GM12878 (cell line): Measurements from ENCODE around the gene CSTPP1. TPM values are rescaled to one million over a fixed set of nuclear protein-coding genes. Genes with fewer than 3 reads are reported as not detected.

Experiments
- ATAC-seq: fragments of 200-7000 bp; cut with Tn5 transposase; 3 replicates; pipeline ENCODE4 v1.9.1; 2020; ENCODE audit warnings: mild to moderate bottlenecking, moderate library complexity
- BruUV-seq: library from RNA; stranded (reverse); fragments of 400-500 nt; replicated peaks from 2 replicates; lab custom pipeline; 2021; lab: Mats Ljungman, UMichigan
- CTCF ChIA-PET: fragments of 300-600 bp; sonication (Branson Sonifier 250); formaldehyde crosslinking; extraction: SDS; loops from one replicate; lab custom pipeline; 2021; ENCODE audit warnings: inconsistent platforms; lab: Yijun Ruan, JAX
- POLR2A ChIA-PET: fragments of 350-600 bp; formaldehyde crosslinking; extraction: SDS; loops from one replicate; lab custom pipeline; 2021; ENCODE audit warnings: inconsistent platforms; lab: Charles Lee
- RAD21 ChIA-PET: fragments of 300-600 bp; sonication (Branson Sonifier 250); formaldehyde crosslinking; loops from one replicate; lab custom pipeline; 2023; ENCODE audit warnings: antibody characterized with exemption; ENCODE audit not compliant: unreplicated experiment; lab: Charles Lee
- SMC1A ChIA-PET: fragments of 300-600 bp; sonication (Branson Sonifier 250); formaldehyde crosslinking; loops from one replicate; lab custom pipeline; 2023; ENCODE audit not compliant: unreplicated experiment, uncharacterized antibody; lab: Charles Lee
- DNase-seq: peaks from one replicate; pipeline ENCODE4 v3.0.0-alpha.2; 2011; ENCODE audit warnings: low read depth, low spot score
- FAIRE-seq: peaks from 3 replicates; lab custom pipeline; 2011; peaks lifted over from hg19 to GRCh38; lab: Jason Lieb, UNC
- H2AFZ ChIP-seq: 2 replicates; pipeline ENCODE4 v1.6.0; 2011; ENCODE audit warnings: low read depth, low read length, control low read depth; ENCODE audit not compliant: control insufficient read depth
- H3K27ac ChIP-seq: 2 replicates; pipeline ENCODE4 v1.5.1; 2011; ENCODE audit warnings: control low read depth; ENCODE audit not compliant: control insufficient read depth, insufficient read depth
- H3K27me3 ChIP-seq, 2 experiments: replicated peaks in 1 of 2; 2 replicates each; pipeline versions ENCODE4 v1.6.0 to v1.6.1; 2011; ENCODE audit warnings: low read length in 1 of 2; ENCODE audit not compliant: control insufficient read depth in 2 of 2, insufficient read depth in 2 of 2
- H3K36me3 ChIP-seq, 2 experiments: 2 replicates each; pipeline ENCODE4 v1.5.1; 2011; ENCODE audit warnings: low read length in 1 of 2; ENCODE audit not compliant: control insufficient read depth in 2 of 2, insufficient read depth in 2 of 2
- H3K4me1 ChIP-seq: 2 replicates; pipeline ENCODE4 v1.6.1; 2011; ENCODE audit warnings: mild to moderate bottlenecking, low read length, moderate library complexity, mixed read lengths; ENCODE audit not compliant: control insufficient read depth, insufficient read depth
- H3K4me2 ChIP-seq: 2 replicates; pipeline ENCODE4 v1.6.0; 2011; ENCODE audit warnings: control low read depth; ENCODE audit not compliant: control insufficient read depth, insufficient read depth
- H3K4me3 ChIP-seq: fragments of 200-600 bp; sonication (generic); 2 replicates; pipeline ENCODE4 v1.5.1; 2016
- H3K79me2 ChIP-seq: 2 replicates; pipeline ENCODE4 v1.6.0; 2011; ENCODE audit warnings: low read length; ENCODE audit not compliant: control insufficient read depth, insufficient read depth
- H3K9ac ChIP-seq: 2 replicates; pipeline ENCODE4 v1.8.0; 2011; ENCODE audit warnings: low read length, control low read depth, mixed read lengths; ENCODE audit not compliant: control insufficient read depth, insufficient read depth
- H3K9me3 ChIP-seq: replicated peaks from 3 replicates; pipeline ENCODE4 v1.5.1; 2011; ENCODE audit warnings: mild to moderate bottlenecking, low read length; ENCODE audit not compliant: control insufficient read depth, insufficient read depth
- H4K20me1 ChIP-seq: 2 replicates; pipeline ENCODE4 v1.6.0; 2011; ENCODE audit not compliant: control insufficient read depth, insufficient read depth
- HDAC6 ChIP-seq: fragments of 200-600 bp; sonication (generic); IDR thresholded peaks from one replicate; pipeline ENCODE4 v1.8.0; 2017; ENCODE audit warnings: antibody characterized with exemption; ENCODE audit not compliant: unreplicated experiment
- MXI1 ChIP-seq: fragments of 150-350 bp; IDR thresholded peaks from 2 replicates; pipeline ENCODE4 v1.6.1; 2011; ENCODE audit warnings: low read depth, mild to moderate bottlenecking, inconsistent platforms, low read length, improper control_type of control experiment
- MYB ChIP-seq: fragments of 150-350 bp; IDR thresholded peaks from 2 replicates; pipeline ENCODE4 v1.6.1; 2014; ENCODE audit warnings: mild to moderate bottlenecking, low read depth, low read length, borderline replicate concordance
- NFYA ChIP-seq: IDR thresholded peaks from 2 replicates; pipeline ENCODE4 v1.6.1; 2011; ENCODE audit warnings: low read depth, mild to moderate bottlenecking, low read length, improper control_type of control experiment, borderline replicate concordance
- POLR2AphosphoS5 ChIP-seq: IDR thresholded peaks from 2 replicates; pipeline ENCODE4 v1.6.1; 2011; ENCODE audit warnings: mild to moderate bottlenecking, low read length, inconsistent platforms
- RELA ChIP-seq: fragments of 450-650 bp; IDR thresholded peaks from 2 replicates; pipeline ENCODE4 v1.8.0; 2014; ENCODE audit warnings: borderline replicate concordance; ENCODE audit not compliant: partially characterized antibody
- SRF ChIP-seq, 2 experiments: IDR thresholded peaks; 2 replicates each; pipeline ENCODE4 v1.6.1; 2011; ENCODE audit warnings: low read depth in 2 of 2, low read length in 2 of 2, mild to moderate bottlenecking in 1 of 2, moderate library complexity in 1 of 2
- WGBS: methylation state at CpG from one replicate; pipeline ENCODE4 v1.1.6; 2016; ENCODE audit warnings: low lambda C conversion rate; ENCODE audit not compliant: insufficient replicate concordance, insufficient coverage; ENCODE audit errors: missing lambda C conversion rate; 5-methylcytosine and 5-hydroxymethylcytosine counted together
- in situ Hi-C: fragments of 300-500 bp; cut with MboI; formaldehyde crosslinking; loops from 9 replicates; pipeline ENCODE4 v1.14.3; 2018; ENCODE audit warnings: mixed read lengths
- intact Hi-C: fragments of 100-400 bp; cut with micrococcal nuclease; formaldehyde crosslinking; loops from one replicate; pipeline ENCODE4 v1.14.2; 2022; ENCODE audit not compliant: unreplicated experiment
- polyA plus RNA-seq, 11 experiments: library from polyadenylated mRNA; depleted of rRNA in 4 of 11; unstranded in 6 of 11; stranded (reverse) in 5 of 11; fragments of >200 nt; fragmentation: Nextera tagmentation in 4 of 11; fragmentation: Illumina TruSeq in 1 of 11; extraction: Ambion mirVana in 4 of 11; extraction: Trizol in 1 of 11; gene quantifications; 1 replicate in 1 of 11; 2 replicates in 10 of 11; pipeline versions ENCODE4 v1.2.1 to v1.2.3, GENCODE V29; 2011 to 2016; ENCODE audit warnings: inconsistent platforms in 2 of 11, missing spikeins in 2 of 11, low read depth in 1 of 11
- total RNA-seq, 4 experiments: library from RNA; depleted of rRNA in 3 of 4; stranded (reverse); fragments of >200 nt in 3 of 4; fragmentation: Illumina TruSeq in 1 of 4; extraction: Trizol in 1 of 4; gene quantifications; 2 replicates each; pipeline versions ENCODE4 v1.2.1 to v1.2.3, GENCODE V29; 2013 to 2021
- TF ChIP-seq, protein P1 (sequence below): fragments of 450-650 bp; IDR thresholded peaks from 2 replicates; pipeline ENCODE4 v1.6.1; 2017; ENCODE audit warnings: mild to moderate bottlenecking, moderate library complexity
- TF ChIP-seq, protein P2 (sequence below): IDR thresholded peaks from 2 replicates; pipeline ENCODE4 v1.6.1; 2011; ENCODE audit warnings: low read depth, low read length, improper control_type of control experiment, borderline replicate concordance
- TF ChIP-seq, protein P3 (sequence below): IDR thresholded peaks from 2 replicates; pipeline ENCODE4 v1.6.1; 2012; ENCODE audit warnings: low read length, inconsistent platforms
- TF ChIP-seq, protein P4 (sequence below): fragments of 450-650 bp; IDR thresholded peaks from 2 replicates; pipeline ENCODE4 v1.6.1; 2018; ENCODE audit warnings: mild to moderate bottlenecking, low read depth, moderate library complexity; ENCODE audit not compliant: partially characterized antibody

The CSTPP1 gene
- total and polyA plus RNA-seq, 10 of the 15 experiments (the other 5 are each of a cell fraction or from before 2014, with no cell fraction given) = 7.1 to 23.4 (median 17.5) TPM

DNA sequence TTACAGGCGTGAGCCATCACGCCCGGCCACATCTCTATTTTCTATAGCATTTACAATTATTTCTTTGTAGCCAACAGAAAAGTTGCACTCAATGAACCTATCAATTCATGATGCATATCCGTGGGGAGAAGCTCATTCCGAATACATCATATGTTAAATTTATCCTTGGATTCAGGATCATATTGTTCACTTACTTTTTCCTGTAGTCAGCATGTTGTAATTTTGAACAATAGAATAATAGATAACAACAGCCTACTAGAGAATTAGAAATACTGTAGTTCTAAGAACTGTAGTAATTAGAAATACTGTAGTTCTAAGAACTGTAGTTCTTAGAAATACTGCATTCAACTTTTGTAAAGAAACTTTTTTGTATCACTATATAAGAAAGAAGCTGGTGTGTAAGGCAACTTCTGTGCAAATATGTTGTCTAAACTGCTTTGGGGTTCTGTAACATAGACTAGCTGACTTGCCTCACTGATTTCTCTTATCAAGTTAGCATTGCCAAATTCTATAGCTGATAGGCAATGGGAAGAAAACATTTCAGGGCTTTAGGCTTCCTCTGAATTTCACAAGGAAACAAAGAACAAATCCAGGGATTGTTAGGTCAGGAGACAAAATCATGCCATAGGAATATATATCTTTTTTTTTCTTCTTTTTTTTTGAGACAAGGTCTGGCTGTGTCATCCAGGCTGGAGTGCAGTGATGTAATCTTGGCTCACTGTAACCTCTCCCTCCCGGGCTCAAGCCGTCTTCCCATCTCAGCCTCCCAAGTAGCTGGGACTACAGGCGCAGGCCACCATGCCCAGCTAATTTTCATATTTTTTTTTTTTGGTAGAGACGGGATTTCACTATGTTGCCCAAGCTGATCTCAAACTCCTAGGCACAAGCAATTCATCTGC lies 91.9 kb downstream of the CSTPP1 start:
- ATAC-seq = no peak
- no peak for FAIRE-seq
- Histone ChIP-seq H3K9me3 (no peaks in the 10 kb centered on the region), H2AFZ (no peak overlapping the region), H3K27ac (no peak overlapping the region), H3K4me2 (no peak overlapping the region), H3K36me3 (no peaks in the 10 kb centered on the region), H3K9ac (no peak overlapping the region), H3K4me3 (no peak overlapping the region), H3K27me3 (no peaks in the 10 kb centered on the region), H4K20me1 (no peaks in the 10 kb centered on the region), H3K79me2 (no peaks in the 10 kb centered on the region), H3K4me1 (no peaks in the 10 kb centered on the region)
- SMC1A ChIA-PET = interaction anchor here (0.7 kb wide), 1 partner anchor 17 kb away, joined by 3 read pairs; no protein-coding TSS in a partner anchor
- DNase-seq = no peak
- POLR2A ChIA-PET = interaction anchor here (0.7 kb wide), 1 partner anchor 10 kb away, joined by 3 read pairs; no protein-coding TSS in a partner anchor
- no TSS peak for BruUV-seq
- CTCF ChIA-PET = interaction anchor here (1.4 kb wide), 1 partner anchor 25 kb away, joined by 3 read pairs; no protein-coding TSS in a partner anchor
- WGBS = 92% methylated on average over 8 of the region's 9 CpGs
- RAD21 ChIA-PET = interaction anchor here (1.0 kb wide), 1 partner anchor 93 kb away, joined by 3 read pairs; no protein-coding TSS in a partner anchor
- in situ Hi-C loops (no loop called here), intact Hi-C loops (no loop called here)
- no peak for TF ChIP-seq HDAC6
- TF ChIP-seq RELA = no peak
- no peak for TF ChIP-seq MYB
- TF ChIP-seq MXI1 = no peak
- TF ChIP-seq NFYA = no peak
- TF ChIP-seq, protein P1, sequence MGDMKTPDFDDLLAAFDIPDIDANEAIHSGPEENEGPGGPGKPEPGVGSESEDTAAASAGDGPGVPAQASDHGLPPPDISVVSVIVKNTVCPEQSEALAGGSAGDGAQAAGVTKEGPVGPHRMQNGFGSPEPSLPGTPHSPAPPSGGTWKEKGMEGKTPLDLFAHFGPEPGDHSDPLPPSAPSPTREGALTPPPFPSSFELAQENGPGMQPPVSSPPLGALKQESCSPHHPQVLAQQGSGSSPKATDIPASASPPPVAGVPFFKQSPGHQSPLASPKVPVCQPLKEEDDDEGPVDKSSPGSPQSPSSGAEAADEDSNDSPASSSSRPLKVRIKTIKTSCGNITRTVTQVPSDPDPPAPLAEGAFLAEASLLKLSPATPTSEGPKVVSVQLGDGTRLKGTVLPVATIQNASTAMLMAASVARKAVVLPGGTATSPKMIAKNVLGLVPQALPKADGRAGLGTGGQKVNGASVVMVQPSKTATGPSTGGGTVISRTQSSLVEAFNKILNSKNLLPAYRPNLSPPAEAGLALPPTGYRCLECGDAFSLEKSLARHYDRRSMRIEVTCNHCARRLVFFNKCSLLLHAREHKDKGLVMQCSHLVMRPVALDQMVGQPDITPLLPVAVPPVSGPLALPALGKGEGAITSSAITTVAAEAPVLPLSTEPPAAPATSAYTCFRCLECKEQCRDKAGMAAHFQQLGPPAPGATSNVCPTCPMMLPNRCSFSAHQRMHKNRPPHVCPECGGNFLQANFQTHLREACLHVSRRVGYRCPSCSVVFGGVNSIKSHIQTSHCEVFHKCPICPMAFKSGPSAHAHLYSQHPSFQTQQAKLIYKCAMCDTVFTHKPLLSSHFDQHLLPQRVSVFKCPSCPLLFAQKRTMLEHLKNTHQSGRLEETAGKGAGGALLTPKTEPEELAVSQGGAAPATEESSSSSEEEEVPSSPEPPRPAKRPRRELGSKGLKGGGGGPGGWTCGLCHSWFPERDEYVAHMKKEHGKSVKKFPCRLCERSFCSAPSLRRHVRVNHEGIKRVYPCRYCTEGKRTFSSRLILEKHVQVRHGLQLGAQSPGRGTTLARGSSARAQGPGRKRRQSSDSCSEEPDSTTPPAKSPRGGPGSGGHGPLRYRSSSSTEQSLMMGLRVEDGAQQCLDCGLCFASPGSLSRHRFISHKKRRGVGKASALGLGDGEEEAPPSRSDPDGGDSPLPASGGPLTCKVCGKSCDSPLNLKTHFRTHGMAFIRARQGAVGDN = no peak
- TF ChIP-seq, protein P2, sequence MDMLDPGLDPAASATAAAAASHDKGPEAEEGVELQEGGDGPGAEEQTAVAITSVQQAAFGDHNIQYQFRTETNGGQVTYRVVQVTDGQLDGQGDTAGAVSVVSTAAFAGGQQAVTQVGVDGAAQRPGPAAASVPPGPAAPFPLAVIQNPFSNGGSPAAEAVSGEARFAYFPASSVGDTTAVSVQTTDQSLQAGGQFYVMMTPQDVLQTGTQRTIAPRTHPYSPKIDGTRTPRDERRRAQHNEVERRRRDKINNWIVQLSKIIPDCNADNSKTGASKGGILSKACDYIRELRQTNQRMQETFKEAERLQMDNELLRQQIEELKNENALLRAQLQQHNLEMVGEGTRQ = no peak
- TF ChIP-seq SRF (IDR thresholded peaks at IDR 0.05; ENCODE audit: low read depth in 2 of 2, low read length in 2 of 2) = no peak
- no peak for TF ChIP-seq POLR2AphosphoS5
- TF ChIP-seq, protein P3, sequence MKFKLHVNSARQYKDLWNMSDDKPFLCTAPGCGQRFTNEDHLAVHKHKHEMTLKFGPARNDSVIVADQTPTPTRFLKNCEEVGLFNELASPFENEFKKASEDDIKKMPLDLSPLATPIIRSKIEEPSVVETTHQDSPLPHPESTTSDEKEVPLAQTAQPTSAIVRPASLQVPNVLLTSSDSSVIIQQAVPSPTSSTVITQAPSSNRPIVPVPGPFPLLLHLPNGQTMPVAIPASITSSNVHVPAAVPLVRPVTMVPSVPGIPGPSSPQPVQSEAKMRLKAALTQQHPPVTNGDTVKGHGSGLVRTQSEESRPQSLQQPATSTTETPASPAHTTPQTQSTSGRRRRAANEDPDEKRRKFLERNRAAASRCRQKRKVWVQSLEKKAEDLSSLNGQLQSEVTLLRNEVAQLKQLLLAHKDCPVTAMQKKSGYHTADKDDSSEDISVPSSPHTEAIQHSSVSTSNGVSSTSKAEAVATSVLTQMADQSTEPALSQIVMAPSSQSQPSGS = no peak
- TF ChIP-seq, protein P4, sequence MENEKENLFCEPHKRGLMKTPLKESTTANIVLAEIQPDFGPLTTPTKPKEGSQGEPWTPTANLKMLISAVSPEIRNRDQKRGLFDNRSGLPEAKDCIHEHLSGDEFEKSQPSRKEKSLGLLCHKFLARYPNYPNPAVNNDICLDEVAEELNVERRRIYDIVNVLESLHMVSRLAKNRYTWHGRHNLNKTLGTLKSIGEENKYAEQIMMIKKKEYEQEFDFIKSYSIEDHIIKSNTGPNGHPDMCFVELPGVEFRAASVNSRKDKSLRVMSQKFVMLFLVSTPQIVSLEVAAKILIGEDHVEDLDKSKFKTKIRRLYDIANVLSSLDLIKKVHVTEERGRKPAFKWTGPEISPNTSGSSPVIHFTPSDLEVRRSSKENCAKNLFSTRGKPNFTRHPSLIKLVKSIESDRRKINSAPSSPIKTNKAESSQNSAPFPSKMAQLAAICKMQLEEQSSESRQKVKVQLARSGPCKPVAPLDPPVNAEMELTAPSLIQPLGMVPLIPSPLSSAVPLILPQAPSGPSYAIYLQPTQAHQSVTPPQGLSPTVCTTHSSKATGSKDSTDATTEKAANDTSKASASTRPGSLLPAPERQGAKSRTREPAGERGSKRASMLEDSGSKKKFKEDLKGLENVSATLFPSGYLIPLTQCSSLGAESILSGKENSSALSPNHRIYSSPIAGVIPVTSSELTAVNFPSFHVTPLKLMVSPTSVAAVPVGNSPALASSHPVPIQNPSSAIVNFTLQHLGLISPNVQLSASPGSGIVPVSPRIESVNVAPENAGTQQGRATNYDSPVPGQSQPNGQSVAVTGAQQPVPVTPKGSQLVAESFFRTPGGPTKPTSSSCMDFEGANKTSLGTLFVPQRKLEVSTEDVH = no peak
